Measurements from ENCODE around the gene ABHD8.

The ABHD8 gene

GRCh38 chr19:17243211-17243829, 59.9 kb downstream of the ABHD8 start:
- Mint-ChIP-seq H3K9me3 (no peaks in the 10 kb centered on the region), H3K4me3 (peak overlapping the region; percentile 31), H3K27me3 (ENCODE audit: low read depth) (peaks cover 8% of the 10 kb centered on the region), H3K27ac (no peak overlapping the region), H3K36me3 (ENCODE audit: low read depth) (no peaks in the 10 kb centered on the region), H3K4me1 (ENCODE audit: low read depth) (peaks cover 6% of the 10 kb centered on the region)

GRCh38 chr19:17242431-17243208, 60.6 kb downstream of the ABHD8 start:
- peaks cover 7% of the 10 kb centered on the region for H3K4me1 Mint-ChIP-seq (ENCODE audit: low read depth)
- no peak overlapping the region for H3K4me3 Mint-ChIP-seq
- no peaks in the 10 kb centered on the region for H3K36me3 Mint-ChIP-seq (ENCODE audit: low read depth)
- peaks cover 8% of the 10 kb centered on the region for H3K27me3 Mint-ChIP-seq (ENCODE audit: low read depth)
- no peak overlapping the region for H3K27ac Mint-ChIP-seq
- no peaks in the 10 kb centered on the region for H3K9me3 Mint-ChIP-seq

Measured in T-helper 1 cell treated with Interleukin-12 subunit alpha and Interleukin-12 subunit beta and Interleukin-4 antibody, amounts not matched to agents 30 μg/mL and 1 μg/mL, for 36 hours (primary cell).